Suppressor macrophage (primary cell): ENCODE data around the gene FNBP1L.
A peak's percentile ranks its signal among the peaks of the same experiment; 100 is the strongest.
"Not testable (repeated sequence)": the region's sequence is repeated elsewhere in the genome, so short reads cannot be mapped to it uniquely, and the experiment has no call there.

Experiments used
- DNase-seq, 4 experiments: peaks; one replicate each; pipeline ENCODE4 v3.0.0-alpha.2; 2020 to 2022

The FNBP1L gene

DNA sequence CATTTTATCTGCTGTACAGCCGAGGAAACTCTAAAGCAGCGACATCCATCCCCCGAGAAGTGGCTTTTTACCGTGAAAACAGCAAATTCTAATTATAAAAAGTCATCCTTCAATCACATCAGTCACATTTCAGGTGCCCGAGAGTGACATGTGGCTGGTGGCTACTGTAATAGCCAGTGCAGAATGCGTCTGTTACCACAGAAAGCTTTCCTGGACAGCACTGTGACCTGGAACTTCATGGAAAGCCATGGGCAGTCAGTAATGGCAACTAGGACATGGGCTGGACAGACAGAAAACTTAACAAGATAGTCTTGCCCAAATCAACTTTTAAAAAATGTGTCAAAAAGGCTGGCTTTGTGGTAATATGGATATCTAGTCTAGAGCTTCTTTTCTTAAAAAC, 127.1 kb downstream of the FNBP1L start:
- no peak for DNase-seq

DNA sequence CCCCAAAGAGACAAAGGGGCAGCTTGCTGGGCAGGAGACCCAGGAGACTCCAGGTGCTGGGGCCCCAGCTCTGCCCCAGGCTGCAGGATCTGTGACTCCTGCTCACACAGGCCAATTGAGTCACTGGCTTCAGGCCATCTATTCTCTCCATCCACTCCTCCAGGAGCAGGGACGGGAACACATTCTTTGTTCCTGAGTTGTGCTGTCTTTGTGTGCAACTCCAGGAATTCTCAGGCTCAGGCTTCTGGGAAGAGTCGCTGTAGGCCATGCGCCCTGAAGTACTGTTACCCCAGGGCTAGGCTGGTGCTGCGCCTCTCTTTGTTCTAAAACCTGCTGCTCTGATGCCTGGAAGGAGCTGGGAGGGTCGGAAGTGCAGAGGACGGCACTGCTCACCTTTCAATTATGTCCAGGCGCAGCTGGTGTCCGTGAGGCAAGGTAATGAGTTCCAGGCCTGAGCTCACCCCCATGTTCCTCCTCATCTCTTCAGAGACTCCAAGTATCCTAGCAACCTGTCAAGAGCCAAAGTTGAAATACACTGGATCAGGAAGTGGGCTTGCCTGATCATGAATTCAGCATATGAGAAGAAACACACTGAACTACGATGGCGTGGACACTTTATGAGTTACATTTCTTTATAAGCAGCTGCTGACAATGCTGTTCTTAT, 127.8 kb downstream of the FNBP1L start:
- DNase-seq = no peak

DNA sequence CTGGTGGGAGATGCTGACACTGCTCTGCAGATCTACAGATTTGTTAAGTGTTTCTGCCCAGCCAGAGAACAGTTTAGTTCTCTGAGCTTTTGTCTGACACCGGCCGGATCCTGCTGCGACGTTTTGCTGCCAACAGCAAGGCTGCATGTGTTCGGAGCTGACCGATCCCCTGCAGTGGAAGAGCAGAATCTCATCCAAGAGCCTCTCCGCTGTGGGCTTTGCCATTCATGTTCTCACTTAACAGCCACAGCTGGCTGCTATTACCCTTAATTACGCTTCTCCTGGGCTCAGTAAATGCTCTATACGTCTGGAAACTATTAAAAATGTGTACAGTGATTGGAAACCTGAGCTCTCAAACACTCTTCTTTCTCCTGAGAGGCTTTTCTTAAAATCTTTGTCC, 128.4 kb downstream of the FNBP1L start:
- no peak for DNase-seq

DNA sequence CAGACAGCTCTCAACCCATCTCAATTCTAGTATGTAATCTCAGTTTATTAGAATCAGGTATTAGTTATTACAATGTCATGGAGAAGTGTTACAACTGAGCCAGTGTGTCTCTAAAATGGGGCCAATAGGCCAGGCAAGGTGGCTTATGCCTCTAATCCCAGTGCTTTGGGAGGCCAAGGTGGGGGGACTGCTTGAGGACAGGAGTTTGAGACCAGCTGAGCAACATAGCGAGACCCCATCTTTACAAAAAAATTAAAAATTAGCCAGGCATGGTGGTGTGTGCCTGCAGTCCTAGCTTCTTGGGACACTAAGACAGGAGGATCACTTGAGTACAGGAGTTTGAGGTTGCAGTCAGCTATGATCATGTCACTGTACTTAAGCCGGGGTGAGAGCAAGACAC, 128.8 kb downstream of the FNBP1L start:
- DNase-seq = no peak

DNA sequence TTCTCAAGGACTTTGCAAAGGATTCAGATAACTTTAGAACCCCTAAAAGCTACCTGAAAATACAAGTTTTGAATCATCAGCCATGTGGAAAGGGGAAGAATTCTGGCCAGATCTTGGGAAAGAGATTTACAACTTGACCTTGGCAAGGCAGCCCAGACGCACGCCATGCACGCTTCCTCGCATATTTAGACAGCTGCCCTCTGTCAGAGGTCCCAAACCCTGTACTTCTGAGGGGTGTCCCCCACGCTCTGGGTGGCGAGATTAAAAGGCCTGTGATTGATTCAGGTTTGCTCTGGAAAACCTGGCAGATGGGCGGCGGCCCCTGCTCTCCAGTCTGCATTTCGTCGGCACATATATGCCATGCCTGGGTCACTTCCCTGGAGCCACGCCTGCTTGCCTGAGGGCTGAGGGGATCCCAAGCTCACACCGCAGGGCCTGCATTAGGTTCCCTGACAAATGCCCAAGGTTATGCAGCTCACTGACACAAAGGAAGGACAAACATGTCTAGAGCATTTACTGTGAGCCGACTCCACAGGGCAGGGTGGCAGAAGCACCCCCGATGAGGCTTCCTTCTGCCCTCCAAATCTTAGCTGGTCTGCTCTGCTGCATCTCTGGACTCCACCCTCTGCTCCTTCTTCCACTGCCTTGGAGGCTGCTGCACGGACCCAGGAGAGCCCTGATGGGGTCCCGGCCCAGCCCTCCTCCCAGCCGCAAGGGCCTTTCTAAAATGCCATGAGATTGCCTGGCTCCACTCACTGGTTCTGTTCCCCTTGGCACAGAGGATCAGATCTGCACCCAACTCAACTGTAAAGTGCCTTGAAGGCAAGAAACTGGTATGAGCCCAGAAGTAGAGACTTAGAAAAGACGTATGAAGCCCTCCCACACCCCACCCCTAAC, 129.9 kb downstream of the FNBP1L start:
- DNase-seq = no peak

GRCh38 chr1:93578433-93578830, 130.5 kb downstream of the FNBP1L start:
- no peak for DNase-seq

DNA sequence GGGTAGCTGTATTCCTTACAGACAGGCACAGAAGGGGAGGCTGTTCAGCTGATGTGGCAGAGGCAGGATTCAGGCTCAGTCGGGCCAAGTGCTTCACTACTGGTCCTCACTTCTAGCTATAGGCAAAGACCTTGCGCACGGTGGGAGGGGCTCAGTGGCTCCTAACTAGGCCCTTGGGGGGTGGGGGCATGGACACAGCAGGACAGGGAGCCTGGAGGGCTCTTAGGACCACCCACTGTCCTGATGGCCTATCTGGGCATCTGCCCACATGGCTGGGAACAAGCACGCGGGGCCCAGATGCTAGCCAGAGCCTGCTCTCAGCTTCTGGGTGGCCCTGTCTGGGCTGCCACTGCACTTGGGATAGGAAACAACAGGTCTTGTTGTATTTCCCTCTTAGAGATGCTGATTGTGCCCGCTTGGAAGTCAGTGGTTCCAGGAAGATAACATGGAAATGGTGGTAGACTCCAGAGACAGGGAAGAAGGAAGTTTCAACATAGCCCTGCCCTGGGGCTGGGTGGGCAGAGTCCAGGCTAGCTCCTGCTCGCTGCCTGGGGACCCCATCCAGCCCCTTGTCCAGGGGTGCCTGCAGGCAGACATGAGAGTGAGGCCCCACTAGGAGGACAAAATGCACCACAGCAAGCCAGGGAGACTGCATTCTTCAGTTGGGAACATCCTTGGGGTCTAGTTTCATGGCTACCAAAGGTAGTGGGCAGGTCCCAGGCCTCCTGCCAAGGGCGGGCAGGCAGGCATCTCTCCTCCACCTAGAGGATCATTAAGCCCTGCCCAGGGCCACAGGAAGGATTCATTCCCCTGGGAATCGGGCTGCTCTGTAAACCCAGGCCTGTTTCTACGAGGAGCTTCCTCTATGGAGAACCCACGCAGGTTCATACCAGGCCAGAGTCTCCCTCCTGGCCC, 131.2 kb downstream of the FNBP1L start:
- no peak for DNase-seq

- peak in 3 of 4 experiments; percentile 16 to 33 (median 25) for DNase-seq
Observed at GRCh38 chr1:93579891-93580290, 132.0 kb downstream of the FNBP1L start.

DNA sequence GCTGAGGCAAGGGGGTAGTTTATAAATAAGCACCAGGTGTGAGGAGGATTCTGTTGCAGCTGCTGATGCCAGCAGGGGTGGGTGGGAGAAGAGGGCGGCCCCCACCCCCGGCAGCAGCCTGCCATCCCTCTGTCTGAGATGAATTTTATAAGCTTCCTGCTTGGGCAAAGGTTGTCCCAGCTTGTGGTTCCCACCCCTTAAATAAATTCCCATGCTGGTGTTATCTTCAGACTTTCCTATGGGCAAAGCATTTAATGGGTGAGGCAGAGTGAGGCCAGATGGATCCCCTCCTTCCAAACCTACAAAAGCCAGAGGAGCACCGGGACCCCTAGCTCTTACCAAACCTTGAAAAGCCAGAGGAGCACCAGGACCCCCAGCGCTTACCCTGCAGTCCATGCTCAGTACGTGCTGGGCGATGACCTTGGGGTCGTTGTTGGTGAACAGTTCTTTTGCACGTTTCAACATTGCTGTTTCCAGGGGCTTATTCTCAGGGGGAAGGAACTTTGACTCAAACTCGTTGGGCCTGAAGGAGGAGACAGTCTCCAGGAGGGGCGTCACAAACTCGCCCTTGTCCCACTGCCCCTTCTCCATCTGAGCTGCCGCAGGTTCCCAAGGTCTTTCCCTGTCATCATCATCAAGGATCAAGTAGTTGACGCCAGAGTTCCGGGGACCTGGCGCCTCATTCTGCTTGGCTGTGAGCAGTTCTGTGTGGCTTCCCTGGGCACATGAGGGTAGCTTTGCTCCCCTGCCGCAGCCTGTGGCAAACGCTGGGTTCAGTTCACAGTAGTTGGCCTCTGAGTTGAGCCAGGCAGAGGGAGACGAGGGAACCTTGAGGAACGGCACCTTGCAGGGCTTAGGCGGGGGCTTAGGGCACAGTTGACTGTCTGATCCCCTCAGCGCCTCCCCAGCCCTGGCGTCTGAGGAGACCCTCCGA, 134.3 kb downstream of the FNBP1L start:
- DNase-seq = no peak

DNA sequence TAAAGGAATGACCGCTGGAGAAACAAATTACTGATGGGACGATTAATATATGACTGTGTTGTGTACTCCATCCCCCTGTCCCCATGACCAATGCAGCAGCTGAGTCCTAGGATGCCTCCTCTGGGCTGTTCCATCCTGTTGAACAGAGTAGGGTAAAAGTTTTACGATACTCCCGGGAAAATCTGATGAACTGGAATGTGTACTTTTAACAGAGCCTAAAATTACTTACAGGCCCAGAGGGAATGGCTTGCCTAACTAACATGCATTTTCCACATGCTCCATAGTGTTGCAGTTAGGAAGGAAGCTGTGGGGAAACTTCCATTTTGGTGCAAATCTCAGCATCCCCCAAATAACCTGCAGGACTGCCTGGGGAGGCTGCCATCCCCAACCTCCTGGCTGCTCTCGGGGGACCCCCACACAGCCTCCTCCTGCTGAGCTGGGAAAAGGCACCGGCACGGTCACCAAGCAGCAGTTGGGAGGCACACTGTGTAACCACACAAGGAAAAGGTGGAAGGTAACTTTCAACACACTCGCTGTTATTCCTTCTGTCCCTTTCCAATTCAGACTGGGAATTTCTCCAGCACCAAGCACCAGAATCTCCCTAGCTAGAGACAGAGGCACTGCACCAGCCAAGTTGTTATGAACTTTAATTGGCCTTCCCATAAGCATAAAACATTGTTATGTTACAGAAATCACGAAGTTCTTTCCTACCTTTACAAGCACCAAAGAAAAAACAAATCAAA, 136.5 kb downstream of the FNBP1L start:
- no peak for DNase-seq

- no peak for DNase-seq
Observed at GRCh38 chr1:93585059-93585966, 137.4 kb downstream of the FNBP1L start.

DNA sequence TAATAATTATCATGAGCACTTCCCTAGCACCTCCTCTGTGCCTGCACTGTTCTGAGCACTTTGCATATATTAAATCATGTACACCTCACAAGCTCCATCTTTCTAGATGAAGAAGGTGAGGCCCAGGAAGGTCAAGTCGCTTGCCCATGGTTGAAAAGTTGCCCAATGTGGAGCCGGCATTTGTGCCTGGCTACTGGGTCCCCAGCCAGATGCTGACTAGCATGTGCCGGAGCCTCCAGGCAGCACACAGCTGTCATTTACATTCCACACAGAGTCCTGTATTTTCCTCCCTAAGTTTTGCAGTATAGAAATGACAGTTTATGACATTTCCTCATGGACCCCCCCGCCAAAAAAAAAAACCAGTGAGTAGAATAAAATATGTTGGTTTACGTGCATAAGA, 139.4 kb downstream of the FNBP1L start:
- no peak for DNase-seq

GRCh38 chr1:93588206-93588605, 140.3 kb downstream of the FNBP1L start:
- DNase-seq = peak; percentile 37 to 51 (median 45)

GRCh38 chr1:93588955-93589354, 141.0 kb downstream of the FNBP1L start:
- DNase-seq = no peak

DNA sequence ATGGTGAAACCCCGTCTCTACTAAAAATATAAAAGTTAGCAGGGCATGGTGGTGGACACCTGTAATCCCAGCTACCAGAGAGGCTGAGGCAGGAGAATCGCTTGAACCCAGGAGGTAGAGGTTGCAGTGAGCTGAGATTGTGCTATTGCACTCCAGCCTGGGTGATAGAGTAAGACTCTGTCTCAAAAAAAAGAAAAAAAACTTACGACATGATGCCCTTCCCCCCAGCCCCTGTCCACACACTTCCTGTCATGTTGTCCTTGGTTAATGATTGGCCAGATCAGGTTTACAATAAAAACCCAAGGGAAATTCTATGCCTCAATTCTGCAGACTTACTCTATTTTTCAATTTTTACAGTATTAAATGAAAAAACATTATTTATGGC, 143.4 kb downstream of the FNBP1L start:
- DNase-seq = not testable (repeated sequence)

- DNase-seq = peak; percentile 73 to 91 (median 80)
Observed at GRCh38 chr1:93591676-93592550, 144.0 kb downstream of the FNBP1L start.

GRCh38 chr1:93592551-93592949, 144.6 kb downstream of the FNBP1L start:
- DNase-seq = peak; percentile 35 to 72 (median 58)

GRCh38 chr1:93593854-93594602, 146.1 kb downstream of the FNBP1L start:
- DNase-seq = no peak
